NCI-H345 treated with DMSO at 0.1 percent for 48 hours (cell line): ENCODE measurements around the gene ERFL.

ENCODE experiments used
- DNase-seq: peaks from one replicate; lab custom pipeline; 2025; ENCODE audit not compliant: unreplicated experiment; lab: John Stamatoyannopoulos, UW

ERFL gene

DNA sequence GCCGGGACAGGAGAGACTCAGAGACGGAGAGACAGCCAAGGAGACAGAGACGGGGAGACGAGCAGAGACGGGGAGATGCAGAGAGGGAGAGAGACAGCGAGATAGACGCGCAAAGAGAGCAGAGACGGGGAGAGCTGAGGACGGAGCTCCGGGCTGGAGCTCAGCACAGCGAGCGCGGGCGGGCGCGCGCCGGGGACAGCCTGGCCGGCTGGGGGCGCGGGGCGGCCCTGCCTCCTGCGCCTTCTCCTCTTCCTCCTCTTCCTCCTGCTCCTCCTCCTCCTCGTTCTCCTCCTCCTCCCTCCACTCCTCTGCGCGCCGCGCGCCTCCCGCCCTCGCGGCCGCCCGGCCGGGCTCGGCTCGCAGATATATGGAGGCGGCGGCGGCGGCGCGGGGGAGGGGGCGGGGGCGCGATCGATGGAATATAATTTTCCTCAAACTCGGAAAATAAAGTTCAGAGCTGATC, at the start of gene ERFL:
ERFL (minus strand) TSS at position 229 of the 463 bp plus-strand sequence. CDS start 15,530 bp downstream, outside the sequence.
- DNase-seq, result no peak

DNA sequence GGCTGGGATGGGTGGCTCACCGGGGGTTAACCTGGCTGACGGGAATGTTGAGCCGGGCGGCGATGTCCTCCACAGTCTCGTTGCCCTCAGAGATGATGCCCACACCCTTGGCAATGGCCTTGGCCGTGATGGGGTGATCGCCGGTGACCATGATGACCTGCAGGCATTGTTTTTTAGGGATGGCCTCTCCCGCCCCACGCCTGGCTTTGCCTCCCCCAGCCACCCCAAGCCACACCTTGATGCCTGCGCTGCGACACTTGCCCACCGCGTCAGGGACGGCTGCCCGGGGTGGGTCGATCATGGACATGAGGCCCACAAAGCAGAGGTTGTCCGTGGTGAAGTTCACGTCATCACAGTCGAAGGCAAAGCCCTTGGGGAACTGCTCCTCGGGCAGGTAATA, 49.7 kb upstream of the ERFL start:
- no peak for DNase-seq

DNA sequence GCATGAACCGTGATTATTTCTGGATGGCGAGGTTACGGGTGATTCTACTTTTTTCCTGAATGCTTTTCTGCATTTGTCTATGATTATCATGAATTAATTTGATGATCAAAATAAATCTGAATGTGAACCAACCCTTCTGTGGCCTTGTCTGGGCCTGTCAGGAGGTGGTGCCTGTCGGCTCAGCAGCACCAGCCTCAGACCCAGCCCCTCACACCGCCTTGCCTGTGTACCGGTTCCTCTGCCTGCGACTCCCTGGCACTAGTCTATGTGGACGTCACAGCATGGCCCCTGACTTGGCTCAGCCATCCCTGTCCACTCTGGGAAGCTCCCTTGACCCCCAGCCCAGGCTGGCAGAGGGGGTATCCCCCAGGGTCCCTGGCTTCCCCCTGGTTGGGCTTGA, 46.4 kb upstream of the ERFL start:
- DNase-seq, result no peak

DNA sequence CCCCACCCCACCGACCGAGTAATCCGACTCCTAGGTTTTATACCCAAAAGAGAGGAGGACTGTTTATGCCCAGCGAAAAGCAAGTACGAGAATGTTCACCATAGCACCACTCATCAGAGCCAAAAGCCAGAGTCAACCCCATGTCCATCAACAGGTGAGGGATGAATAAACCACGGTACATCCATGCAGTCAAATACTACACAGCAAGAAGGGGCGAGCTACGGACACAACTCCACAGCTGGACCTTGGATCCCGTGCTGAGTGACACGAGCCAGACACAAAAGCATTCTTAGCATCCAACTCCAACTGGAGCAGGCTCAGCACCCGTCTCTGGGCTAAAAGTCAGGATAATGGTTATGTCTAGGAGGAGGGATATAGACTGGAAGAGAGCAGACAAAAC, 43.1 kb upstream of the ERFL start:
- no peak for DNase-seq

GRCh38 chr19:41969772-41970458, 41.7 kb upstream of the ERFL start:
- DNase-seq, result no peak

GRCh38 chr19:41968751-41969595, 40.7 kb upstream of the ERFL start:
- DNase-seq, result no peak

- no peak for DNase-seq
Observed at GRCh38 chr19:41967054-41967783, 39.0 kb upstream of the ERFL start.

DNA sequence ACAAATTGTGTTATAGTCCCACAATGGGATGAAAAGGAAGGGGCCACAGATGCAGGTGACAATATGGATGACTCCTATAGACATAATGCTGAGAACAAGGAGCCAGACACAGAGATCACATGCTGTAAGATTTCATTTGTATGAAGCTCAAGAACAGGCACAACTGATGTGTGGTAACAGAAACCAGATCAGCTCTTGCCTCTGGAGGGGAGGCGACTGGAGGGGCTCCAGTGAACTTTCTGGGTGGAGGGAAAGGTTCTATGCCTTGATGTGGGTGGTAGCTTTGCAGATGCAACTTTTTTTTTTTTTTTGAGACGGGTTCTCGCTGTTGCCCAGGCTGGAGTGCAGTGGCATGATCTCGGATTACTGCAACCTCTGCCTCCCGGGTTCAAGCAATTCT, 36.9 kb upstream of the ERFL start:
- DNase-seq, result no peak

DNA sequence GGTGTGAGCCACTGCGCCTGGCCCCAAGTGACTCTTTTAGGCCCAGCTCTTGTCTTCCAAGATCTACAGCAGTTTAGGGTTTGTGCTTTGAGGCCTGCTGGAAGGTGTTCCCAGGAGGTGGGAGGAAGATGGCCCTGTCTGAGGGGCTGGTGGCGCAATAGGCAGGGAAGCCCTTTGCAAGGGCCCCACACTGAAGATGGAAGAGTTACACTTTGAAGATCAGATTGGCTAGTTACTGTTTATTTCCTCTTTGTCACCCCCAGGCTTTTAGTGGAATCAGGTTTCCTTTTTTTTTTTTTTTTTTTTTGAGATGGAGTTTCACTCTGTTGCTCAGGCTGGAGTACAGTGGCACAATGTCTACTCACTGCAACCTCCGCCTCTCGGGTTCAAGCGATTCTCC, 32.7 kb upstream of the ERFL start:
- DNase-seq, result no peak

DNA sequence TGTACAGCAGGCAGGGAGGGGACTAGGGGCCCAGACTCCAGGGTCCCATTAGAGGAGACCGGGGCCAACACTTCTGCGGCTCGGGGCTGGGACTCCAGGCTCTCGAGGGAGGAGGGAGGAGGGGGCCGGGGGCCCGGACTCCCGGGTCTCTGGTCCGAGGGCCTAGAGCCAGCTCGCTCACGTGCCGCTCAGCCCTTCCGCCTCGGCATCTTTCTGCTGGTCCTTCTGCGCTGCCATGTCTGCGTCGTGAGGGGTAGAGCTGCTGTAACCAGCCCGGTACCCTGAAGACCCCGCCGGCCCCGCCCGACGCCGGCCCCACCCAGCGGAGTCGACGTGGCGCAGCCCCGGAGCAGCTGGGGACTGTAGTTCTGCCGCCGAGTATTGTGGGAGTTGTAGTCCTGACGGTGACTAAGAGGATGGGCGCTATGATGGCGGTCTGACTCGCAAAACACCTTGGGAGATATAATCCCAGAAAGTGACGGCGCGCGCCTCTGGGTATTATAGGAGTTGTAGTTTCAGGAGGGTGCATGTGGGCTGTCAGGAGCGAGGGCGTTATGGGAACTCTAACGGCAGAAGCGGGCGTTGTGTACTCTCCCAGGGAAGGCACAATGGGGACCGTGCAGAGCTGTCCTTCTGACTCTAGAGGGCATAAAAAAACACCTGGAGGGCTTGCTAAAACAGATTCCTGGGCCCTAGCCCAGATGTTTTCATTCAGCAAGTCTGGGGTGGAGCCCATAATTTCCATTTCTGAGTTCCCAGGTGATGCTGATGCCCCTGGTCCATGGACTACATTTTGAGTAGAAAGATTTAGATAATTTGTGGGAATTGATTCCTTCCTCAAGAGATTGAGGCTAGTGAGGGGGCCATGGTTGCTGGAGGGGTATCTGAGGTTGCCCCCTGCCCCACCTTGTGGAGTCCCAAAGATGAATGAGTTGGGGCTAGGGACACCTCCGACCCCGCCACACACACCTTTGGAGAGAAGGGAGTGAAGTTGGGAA, 31.1 kb upstream of the ERFL start, which contains the start of gene RABAC1:
RABAC1 (minus strand) TSS at position 266 of the 998 bp plus-strand sequence; CDS start at position 237, 29 bp downstream.
- DNase-seq, result peak; percentile 74

GRCh38 chr19:41958367-41959055, 30.3 kb upstream of the ERFL start:
- peak; percentile 28 for DNase-seq

DNA sequence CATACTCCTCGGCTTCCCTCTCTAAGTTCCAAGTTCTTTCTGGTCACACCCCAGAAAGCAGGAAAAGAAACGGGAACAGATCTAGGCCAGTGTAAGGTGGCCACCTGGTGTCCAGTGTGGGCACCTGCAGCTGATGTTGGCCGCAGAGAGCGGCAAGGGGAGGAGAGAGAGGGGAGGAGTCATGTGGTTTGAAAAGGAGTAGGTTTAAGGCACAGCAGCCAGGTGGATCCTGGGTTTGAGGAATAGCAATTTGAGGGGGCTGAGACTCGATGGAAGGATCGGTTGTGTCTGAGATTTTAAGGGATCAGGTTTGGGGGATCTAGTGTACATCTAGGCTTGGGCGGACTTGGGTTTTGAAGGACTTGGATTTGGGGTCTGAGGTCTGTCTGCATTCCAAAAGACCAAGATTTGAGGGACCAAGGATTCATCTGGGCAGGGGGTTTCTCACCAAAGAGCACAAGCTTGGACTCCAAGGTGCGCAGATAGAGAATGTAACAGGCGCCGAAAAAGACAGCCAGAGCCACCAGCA, 29.7 kb upstream of the ERFL start:
- DNase-seq, result no peak

- no peak for DNase-seq
Observed at GRCh38 chr19:41957161-41957837, 29.1 kb upstream of the ERFL start.

GRCh38 chr19:41956621-41957020, 28.4 kb upstream of the ERFL start:
- DNase-seq, result no peak

GRCh38 chr19:41955521-41955920, 27.3 kb upstream of the ERFL start:
- no peak for DNase-seq

DNA sequence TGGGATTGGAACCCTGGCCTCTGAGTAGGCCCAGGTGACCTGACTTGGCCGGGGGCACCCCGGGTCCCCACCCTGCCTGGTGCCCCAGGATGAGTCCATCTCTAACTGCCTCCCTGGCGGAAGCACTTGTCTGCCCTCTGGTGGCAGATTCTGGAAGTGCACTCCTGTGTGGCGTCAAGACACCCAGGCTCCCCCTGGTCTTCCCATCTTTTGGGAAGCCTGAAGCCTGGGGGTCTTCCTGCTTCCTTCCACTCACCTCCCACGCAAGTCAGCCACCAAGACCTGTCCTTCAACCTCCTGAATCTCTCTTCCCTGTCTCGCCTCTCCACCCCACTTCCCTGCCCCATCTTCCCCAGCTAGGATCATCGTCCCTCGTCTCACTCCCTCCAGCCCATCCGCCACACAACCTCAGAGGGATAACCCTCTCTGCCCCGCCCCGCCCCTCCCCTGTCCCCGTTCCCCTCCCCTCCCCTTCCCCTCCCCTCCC, 23.5 kb upstream of the ERFL start:
- DNase-seq, result no peak

GRCh38 chr19:41947091-41947490, 18.8 kb upstream of the ERFL start:
- DNase-seq, result no peak

- DNase-seq, result no peak
Observed at GRCh38 chr19:41945135-41945766, 17.0 kb upstream of the ERFL start.
